ENCODE measurements around the gene LYPLAL1. TPM values are rescaled to one million over a fixed set of nuclear protein-coding genes. Genes with fewer than 3 reads are reported as not detected.
A peak's percentile ranks its signal among the peaks of the same experiment; 100 is the strongest.
"Not testable (repeated sequence)": the region's sequence is repeated elsewhere in the genome, so short reads cannot be mapped to it uniquely, and the experiment has no call there.

Gene LYPLAL1
- total and polyA plus RNA-seq, 5 donors = 45.8 to 84.2 (median 54.0) TPM

DNA sequence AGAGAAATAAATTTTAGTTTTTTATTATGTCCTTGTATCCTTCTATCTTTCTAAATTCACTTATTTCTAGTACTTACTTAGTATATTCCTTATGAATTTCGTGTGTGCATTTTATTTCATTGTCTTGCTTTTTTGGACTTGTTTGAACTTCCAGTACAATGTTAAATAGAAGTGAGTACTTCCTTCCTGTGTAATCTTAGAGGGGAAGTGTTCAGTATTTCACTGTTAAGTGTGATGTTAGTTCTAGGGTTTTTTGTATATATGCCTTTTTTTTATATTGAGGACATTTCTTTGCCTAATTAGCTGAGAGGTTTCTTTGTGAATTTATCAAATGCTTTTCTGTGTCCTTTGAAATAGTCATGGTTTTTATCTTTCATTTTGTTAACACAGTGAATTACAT lies 10.7 kb downstream of the LYPLAL1 start:
- Histone ChIP-seq H3K27me3 (ENCODE audit: control insufficient read depth, insufficient read depth) (no peaks in the 10 kb centered on the region), H3K4me1 (ENCODE audit: control insufficient read depth, insufficient read depth, low read length) (no peaks in the 10 kb centered on the region), H3K9me3 (ENCODE audit: control insufficient read depth, low read length) (no peaks in the 10 kb centered on the region), H3K27ac (ENCODE audit: low read length) (no peak overlapping the region), H3K4me3 (ENCODE audit: low read length) (no peak overlapping the region)
- DNase-seq (no peak), ATAC-seq (no peak)
- intact Hi-C loops (cut with DNase I) = no loop called here
- WGBS = 62% methylated on average over 1 of the region's 1 CpG

DNA sequence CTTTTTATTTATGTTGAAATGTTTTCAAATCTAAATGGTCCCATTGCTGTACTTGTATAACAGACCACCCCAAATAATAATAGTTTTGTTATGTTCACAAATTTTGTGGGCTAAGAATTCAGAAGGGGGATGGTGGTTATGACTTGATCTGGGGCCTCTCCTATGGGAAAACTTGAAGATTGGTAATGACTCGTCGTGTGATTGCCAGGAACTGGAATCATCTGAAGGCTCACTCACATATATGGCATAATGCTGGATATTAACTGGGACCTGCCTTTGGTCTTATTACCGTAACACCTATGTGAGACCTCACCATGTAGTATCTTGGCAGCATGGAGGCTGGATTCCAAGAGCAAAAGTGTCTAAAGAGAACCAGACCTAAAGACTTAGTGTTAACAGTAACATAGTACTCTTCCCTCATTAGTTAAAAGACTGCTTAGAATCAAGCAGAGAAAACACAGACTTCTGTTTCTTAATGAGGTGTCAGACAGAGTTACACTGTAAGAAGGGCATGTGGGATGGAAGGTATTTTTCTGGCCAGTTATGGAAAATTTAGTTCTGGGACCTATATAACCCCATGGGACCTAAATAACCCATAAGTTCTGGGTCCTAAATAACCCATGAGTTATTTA lies 11.9 kb downstream of the LYPLAL1 start:
- WGBS = 90% methylated on average over 3 of the region's 3 CpGs
- no peaks in the 10 kb centered on the region for H3K9me3 ChIP-seq (ENCODE audit: control insufficient read depth, low read length)
- H3K27me3 ChIP-seq (ENCODE audit: control insufficient read depth, insufficient read depth) = no peaks in the 10 kb centered on the region
- H3K27ac ChIP-seq (ENCODE audit: low read length) = no peak overlapping the region
- no peak for ATAC-seq
- intact Hi-C loops (cut with DNase I) = no loop called here
- DNase-seq = no peak
- H3K4me3 ChIP-seq (ENCODE audit: low read length) = no peak overlapping the region
- H3K4me1 ChIP-seq (ENCODE audit: control insufficient read depth, insufficient read depth, low read length) = no peaks in the 10 kb centered on the region

GRCh38 chr1:219188331-219188803 lies 14.7 kb downstream of the LYPLAL1 start:
- 54% methylated on average over 3 of the region's 3 CpGs for WGBS
- Histone ChIP-seq H3K4me3 (ENCODE audit: low read length) (no peak overlapping the region), H3K27ac (ENCODE audit: low read length) (peak overlapping the region; percentile 45), H3K27me3 (ENCODE audit: control insufficient read depth, insufficient read depth) (no peaks in the 10 kb centered on the region), H3K4me1 (ENCODE audit: control insufficient read depth, insufficient read depth, low read length) (no peaks in the 10 kb centered on the region), H3K9me3 (ENCODE audit: control insufficient read depth, low read length) (no peaks in the 10 kb centered on the region)
- intact Hi-C loops (cut with DNase I) = no loop called here
- DNase-seq (no peak), ATAC-seq (peak in 1 of 2 donors; percentile 45)

GRCh38 chr1:219189021-219189824 lies 15.5 kb downstream of the LYPLAL1 start:
- peak overlapping the region; percentile 20 for H3K4me3 ChIP-seq (ENCODE audit: low read length)
- ATAC-seq = peak in 1 of 2 donors; percentile 37

GRCh38 chr1:219189952-219190351 lies 16.3 kb downstream of the LYPLAL1 start:
- DNase-seq (no peak), ATAC-seq (no peak)
- Histone ChIP-seq H3K27me3 (ENCODE audit: control insufficient read depth, insufficient read depth) (no peaks in the 10 kb centered on the region), H3K4me3 (ENCODE audit: low read length) (no peak overlapping the region), H3K4me1 (ENCODE audit: control insufficient read depth, insufficient read depth, low read length) (no peaks in the 10 kb centered on the region), H3K9me3 (ENCODE audit: control insufficient read depth, low read length) (no peaks in the 10 kb centered on the region), H3K27ac (ENCODE audit: low read length) (no peak overlapping the region)
- intact Hi-C loops (cut with DNase I) = no loop called here
- WGBS = 91% methylated on average over 3 of the region's 3 CpGs

More at GRCh38 chr1:219189021-219189824, 15.5 kb downstream of the LYPLAL1 start:
- intact Hi-C loops (cut with DNase I) = no loop called here
- H3K9me3 ChIP-seq (ENCODE audit: control insufficient read depth, low read length) = no peaks in the 10 kb centered on the region
- H3K27me3 ChIP-seq (ENCODE audit: control insufficient read depth, insufficient read depth) = no peaks in the 10 kb centered on the region
- H3K4me1 ChIP-seq (ENCODE audit: control insufficient read depth, insufficient read depth, low read length) = no peaks in the 10 kb centered on the region
- no peak for DNase-seq
- no peak overlapping the region for H3K27ac ChIP-seq (ENCODE audit: low read length)

DNA sequence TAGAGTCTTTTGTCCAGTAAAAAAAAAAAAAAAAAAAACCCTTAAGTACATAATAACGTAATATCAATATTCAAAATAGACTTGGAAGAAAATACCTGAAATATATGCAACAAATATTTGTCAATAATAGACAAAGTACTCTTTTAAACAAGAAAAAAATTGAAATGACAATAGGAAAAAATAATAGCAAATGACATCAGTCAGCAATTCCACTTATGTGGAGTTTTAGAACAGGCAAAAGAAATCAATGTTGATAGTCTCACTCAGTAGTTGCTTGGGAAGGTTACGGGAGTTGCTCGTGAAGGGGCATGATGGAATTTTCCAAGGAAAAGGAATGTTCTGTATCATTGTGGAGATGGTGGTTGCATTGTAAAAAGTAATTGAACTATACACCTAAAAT lies 16.9 kb downstream of the LYPLAL1 start:
- no peak overlapping the region for H3K27ac ChIP-seq (ENCODE audit: low read length)
- DNase-seq = no peak
- no peak overlapping the region for H3K4me3 ChIP-seq (ENCODE audit: low read length)
- H3K9me3 ChIP-seq (ENCODE audit: control insufficient read depth, low read length) = no peaks in the 10 kb centered on the region
- intact Hi-C loops (cut with DNase I) = no loop called here
- no peaks in the 10 kb centered on the region for H3K27me3 ChIP-seq (ENCODE audit: control insufficient read depth, insufficient read depth)
- no peaks in the 10 kb centered on the region for H3K4me1 ChIP-seq (ENCODE audit: control insufficient read depth, insufficient read depth, low read length)
- WGBS = 97% methylated on average over 3 of the region's 3 CpGs
- ATAC-seq = no peak

DNA sequence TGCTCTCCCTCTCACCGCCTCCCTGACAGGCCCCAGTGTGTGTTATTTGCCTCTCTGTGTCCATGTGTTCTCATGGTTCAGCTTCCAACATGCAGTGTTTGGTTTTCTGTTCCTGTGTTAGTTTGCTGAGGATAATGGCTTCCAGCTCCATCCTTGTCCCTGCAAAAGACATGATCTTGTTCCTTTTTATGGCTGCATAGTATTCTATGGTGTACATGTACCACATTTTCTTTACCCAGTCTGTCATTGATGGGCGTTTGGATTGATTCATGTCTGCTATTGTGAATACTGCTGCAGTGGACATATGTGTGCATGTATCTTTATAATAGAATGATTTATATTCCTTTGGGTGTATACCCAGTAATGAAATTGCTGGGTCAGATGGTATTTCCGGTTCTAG lies 22.2 kb downstream of the LYPLAL1 start:
- H3K4me1 ChIP-seq (ENCODE audit: control insufficient read depth, insufficient read depth, low read length); H3K4me3 ChIP-seq (ENCODE audit: low read length); H3K27ac ChIP-seq (ENCODE audit: low read length); DNase-seq; H3K9me3 ChIP-seq (ENCODE audit: control insufficient read depth, low read length); ATAC-seq; intact Hi-C loops (cut with DNase I); H3K27me3 ChIP-seq (ENCODE audit: control insufficient read depth, insufficient read depth): not testable (repeated sequence)
- WGBS = 95% methylated on average over 3 of the region's 3 CpGs

DNA sequence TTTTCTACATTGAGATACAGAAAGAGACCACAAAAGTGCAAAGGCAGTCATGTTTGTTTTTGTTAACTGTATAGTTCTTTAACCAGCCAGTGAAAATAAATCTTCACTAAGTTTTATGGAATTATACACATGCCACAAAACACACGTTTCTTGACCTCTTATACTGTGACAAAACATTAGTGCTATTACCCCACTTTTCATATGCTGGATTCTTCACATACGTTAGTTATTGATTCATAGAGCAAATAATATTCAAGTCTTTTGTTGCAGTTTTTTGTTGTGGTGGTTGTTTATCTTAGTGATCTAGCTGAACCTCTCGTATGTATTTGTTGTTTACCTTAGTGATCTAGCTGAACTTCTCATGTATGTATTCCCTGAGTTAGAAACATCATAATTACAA lies 28.0 kb downstream of the LYPLAL1 start:
- 95% methylated on average over 3 of the region's 3 CpGs for WGBS
- H3K4me3 ChIP-seq (ENCODE audit: low read length) = no peak overlapping the region
- intact Hi-C loops (cut with DNase I) = no loop called here
- no peaks in the 10 kb centered on the region for H3K9me3 ChIP-seq (ENCODE audit: control insufficient read depth, low read length)
- no peak overlapping the region for H3K27ac ChIP-seq (ENCODE audit: low read length)
- no peaks in the 10 kb centered on the region for H3K27me3 ChIP-seq (ENCODE audit: control insufficient read depth, insufficient read depth)
- ATAC-seq = no peak
- no peak for DNase-seq
- no peaks in the 10 kb centered on the region for H3K4me1 ChIP-seq (ENCODE audit: control insufficient read depth, insufficient read depth, low read length)

DNA sequence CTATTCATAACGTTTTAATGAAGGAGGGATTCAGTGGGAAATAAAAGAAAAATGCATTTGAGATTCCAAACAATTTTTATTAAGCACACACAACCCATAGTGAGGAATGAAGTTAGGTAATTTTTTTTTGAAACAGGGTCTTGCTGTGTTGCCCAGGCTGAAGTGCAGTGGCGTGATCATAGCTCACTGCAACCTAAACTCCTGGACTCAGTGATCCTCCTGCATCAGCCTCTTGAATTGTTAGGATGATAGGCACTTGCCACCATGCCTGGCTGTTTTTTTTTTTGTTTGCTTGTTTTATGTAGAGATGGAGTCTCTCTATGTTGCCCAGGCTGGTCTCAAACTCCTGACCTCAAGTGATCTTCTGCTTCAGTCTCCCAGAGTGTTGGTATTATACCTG lies 28.9 kb downstream of the LYPLAL1 start:
- whole genome bisulfite sequencing = 85% methylated on average over 2 of the region's 2 CpGs
- Histone ChIP-seq H3K27me3 (ENCODE audit: control insufficient read depth, insufficient read depth) (no peaks in the 10 kb centered on the region), H3K9me3 (ENCODE audit: control insufficient read depth, low read length) (no peaks in the 10 kb centered on the region), H3K4me1 (ENCODE audit: control insufficient read depth, insufficient read depth, low read length) (no peaks in the 10 kb centered on the region), H3K4me3 (ENCODE audit: low read length) (no peak overlapping the region), H3K27ac (ENCODE audit: low read length) (no peak overlapping the region)
- DNase-seq (no peak), ATAC-seq (no peak)
- intact Hi-C loops (cut with DNase I) = no loop called here

DNA sequence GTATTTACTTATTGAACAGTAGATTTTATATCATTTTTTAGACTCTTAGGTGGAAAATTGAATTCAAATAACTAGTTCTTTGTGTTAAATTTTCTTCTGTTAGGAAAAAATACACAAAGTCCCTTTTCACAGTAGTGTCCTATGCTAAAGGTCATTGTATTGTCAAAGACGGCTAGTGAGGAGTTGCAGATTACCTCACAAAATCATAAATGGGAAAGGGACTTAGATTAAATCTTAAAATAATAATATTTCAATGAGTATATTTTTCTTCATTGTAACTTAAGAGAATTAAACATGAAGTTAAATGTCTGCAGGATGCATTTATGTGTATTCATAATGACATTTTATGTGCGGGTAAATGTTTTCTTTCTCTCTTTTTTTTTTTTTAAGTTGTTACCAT lies 32.7 kb downstream of the LYPLAL1 start:
- intact Hi-C loops (cut with DNase I) = no loop called here
- DNase-seq = no peak
- H3K9me3 ChIP-seq (ENCODE audit: control insufficient read depth, low read length) = no peaks in the 10 kb centered on the region
- H3K27me3 ChIP-seq (ENCODE audit: control insufficient read depth, insufficient read depth) = no peaks in the 10 kb centered on the region
- 87% methylated on average over 2 of the region's 2 CpGs for WGBS
- H3K4me3 ChIP-seq (ENCODE audit: low read length) = no peak overlapping the region
- no peak overlapping the region for H3K27ac ChIP-seq (ENCODE audit: low read length)
- no peak for ATAC-seq
- H3K4me1 ChIP-seq (ENCODE audit: control insufficient read depth, insufficient read depth, low read length) = no peaks in the 10 kb centered on the region

DNA sequence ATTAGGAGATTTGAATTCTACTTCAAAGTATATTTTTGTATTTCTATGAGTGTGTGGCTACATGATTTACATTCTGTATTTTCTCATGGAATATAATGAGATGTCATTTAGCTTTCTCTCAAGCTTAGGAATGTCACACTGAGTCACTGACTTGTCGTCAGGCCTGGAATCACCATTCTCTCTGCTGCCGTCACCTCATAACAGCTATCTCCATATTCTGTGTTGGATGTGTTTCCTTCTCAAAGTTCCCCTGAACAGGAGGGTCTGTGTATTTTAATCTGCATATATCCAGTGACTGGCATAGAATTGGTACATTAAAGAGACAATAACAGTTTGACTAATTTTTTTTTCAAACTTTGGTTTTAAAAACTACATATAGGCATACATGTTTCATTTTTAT lies 35.9 kb downstream of the LYPLAL1 start:
- intact Hi-C loops (cut with DNase I) = no loop called here
- Histone ChIP-seq H3K4me3 (ENCODE audit: low read length) (no peak overlapping the region), H3K4me1 (ENCODE audit: control insufficient read depth, insufficient read depth, low read length) (no peaks in the 10 kb centered on the region), H3K9me3 (ENCODE audit: control insufficient read depth, low read length) (no peaks in the 10 kb centered on the region), H3K27ac (ENCODE audit: low read length) (no peak overlapping the region), H3K27me3 (ENCODE audit: control insufficient read depth, insufficient read depth) (no peaks in the 10 kb centered on the region)
- ATAC-seq (peak; percentile 40 to 61), DNase-seq (no peak)
- WGBS = 54% methylated on average over 2 of the region's 2 CpGs

Data from right cardiac atrium (tissue), 5 donors.